Testis (tissue), 2 donors: ENCODE data around the gene TBC1D10A.

ENCODE experiments used
- CTCF ChIP-seq, 3 experiments: fragments of 450-650 bp in 2 of 3; fragments of 200-600 bp in 1 of 3; sonication (generic) in 1 of 3; IDR thresholded peaks; one replicate each; pipeline ENCODE4 v1.5.1; 2016 to 2019; ENCODE audit warnings: antibody characterized with exemption in 3 of 3, mild to moderate bottlenecking in 2 of 3, moderate library complexity in 1 of 3
- POLR2A ChIP-seq: fragments of 450-650 bp; IDR thresholded peaks from one replicate; pipeline ENCODE4 v1.6.1; 2017; ENCODE audit warnings: antibody characterized with exemption, mild to moderate bottlenecking, moderate library complexity

DNA sequence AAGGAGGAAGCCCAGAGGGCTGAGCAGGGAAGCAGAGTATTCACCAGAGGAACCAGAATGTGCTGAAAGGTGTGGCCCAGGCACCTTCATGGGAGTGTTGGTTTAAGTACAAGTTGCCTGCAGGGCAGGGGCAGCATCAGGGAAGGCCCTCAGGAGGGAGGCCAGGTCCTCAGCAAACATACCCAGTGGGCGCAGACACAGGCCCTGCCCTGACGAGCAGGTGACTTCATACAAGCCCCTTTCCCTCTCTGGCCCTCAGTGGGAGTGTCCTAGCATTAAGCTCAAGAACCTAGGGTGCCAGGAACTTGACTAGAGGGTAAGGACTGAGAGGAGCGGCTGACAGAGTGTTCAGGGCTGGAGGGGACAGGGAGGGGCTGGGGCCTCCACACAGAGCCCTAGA lies 29.9 kb downstream of the TBC1D10A start:
- TF ChIP-seq POLR2A (no peak), CTCF (IDR thresholded peaks at IDR 0.05) (no peak)
